Myometrial cell (primary cell): ENCODE data around the gene CAAP1. TPM values are rescaled to one million over a fixed set of nuclear protein-coding genes. Genes with fewer than 3 reads are reported as not detected.

ENCODE experiments used
- total RNA-seq: library from RNA; depleted of rRNA; stranded (reverse); fragments of >200 nt; gene quantifications from 2 replicates; pipeline ENCODE4 v1.2.3, GENCODE V29; 2015

The CAAP1 gene, protein sequence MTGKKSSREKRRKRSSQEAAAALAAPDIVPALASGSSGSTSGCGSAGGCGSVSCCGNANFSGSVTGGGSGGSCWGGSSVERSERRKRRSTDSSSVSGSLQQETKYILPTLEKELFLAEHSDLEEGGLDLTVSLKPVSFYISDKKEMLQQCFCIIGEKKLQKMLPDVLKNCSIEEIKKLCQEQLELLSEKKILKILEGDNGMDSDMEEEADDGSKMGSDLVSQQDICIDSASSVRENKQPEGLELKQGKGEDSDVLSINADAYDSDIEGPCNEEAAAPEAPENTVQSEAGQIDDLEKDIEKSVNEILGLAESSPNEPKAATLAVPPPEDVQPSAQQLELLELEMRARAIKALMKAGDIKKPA
- 11.7 and 13.5 TPM in 2 replicates for total RNA-seq

DNA sequence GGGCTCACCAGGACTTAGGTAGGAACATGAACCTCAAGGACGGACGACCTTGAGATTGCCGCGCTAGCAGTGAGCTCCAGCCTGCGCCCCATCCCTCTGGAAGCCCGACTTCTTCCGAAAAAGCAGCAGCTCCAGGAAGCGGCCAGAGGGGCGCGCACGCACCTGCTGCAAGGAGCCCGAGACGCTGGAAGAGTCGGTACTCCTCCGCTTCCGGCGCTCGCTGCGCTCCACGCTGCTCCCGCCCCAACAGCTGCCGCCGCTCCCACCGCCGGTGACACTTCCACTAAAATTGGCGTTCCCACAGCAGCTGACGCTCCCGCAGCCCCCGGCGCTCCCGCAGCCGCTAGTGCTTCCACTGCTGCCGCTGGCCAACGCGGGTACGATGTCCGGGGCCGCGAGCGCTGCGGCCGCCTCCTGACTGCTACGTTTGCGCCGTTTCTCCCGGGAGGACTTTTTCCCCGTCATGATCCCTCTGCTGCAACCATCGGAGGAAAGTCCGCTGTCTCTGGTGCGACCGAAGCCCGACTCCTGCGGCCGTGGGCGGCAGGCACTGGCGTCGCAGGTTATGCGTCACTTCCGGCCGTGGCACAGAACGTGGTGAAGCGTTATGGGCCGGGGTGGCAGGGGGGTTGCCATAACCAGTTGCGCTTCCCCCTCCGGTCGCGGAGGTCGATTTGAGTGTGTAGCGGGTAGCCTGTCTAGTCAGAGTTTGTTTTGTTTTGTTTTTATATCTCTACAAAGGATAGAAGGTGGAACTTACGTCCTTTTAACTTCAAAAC lies at the start of gene CAAP1:
CAAP1 (minus strand) TSS at position 552 of the 779 bp plus-strand sequence; CDS start at position 465, 87 bp downstream.

Other genes with a start within 250 kb of the CAAP1 start
- gene PLAA, start 54.4 kb upstream of the CAAP1 start, total RNA-seq = 33.2 and 35.4 TPM in 2 replicates
- gene IFT74, start 63.6 kb upstream of the CAAP1 start, total RNA-seq = 8.4 and 9.7 TPM in 2 replicates
- not detected in 2 replicates for gene LRRC19, start 112.9 kb upstream of the CAAP1 start, total RNA-seq
- 2.3 and 2.6 TPM in 2 replicates for gene TEK, start 216.4 kb upstream of the CAAP1 start, total RNA-seq